GM23248 (cell line): Measurements from ENCODE around the gene ADAT1. TPM values are rescaled to one million over a fixed set of nuclear protein-coding genes. Genes with fewer than 3 reads are reported as not detected.

Experiments
- DNase-seq: peaks from one replicate; pipeline ENCODE4 v3.0.0-alpha.2; 2015
- H2AFZ ChIP-seq: fragments of 200-600 bp; sonication (generic); 2 replicates; pipeline ENCODE4 v1.6.1; 2016; ENCODE audit warnings: antibody characterized with exemption
- H3F3A ChIP-seq: fragments of 200-600 bp; sonication (generic); 2 replicates; pipeline ENCODE4 v1.6.1; 2016; ENCODE audit warnings: mild to moderate bottlenecking, antibody characterized with exemption, mixed run types; ENCODE audit not compliant: insufficient read depth
- H3K27ac ChIP-seq: fragments of 200-600 bp; sonication (generic); 2 replicates; pipeline ENCODE4 v1.5.1; 2016; ENCODE audit warnings: mild to moderate bottlenecking
- H3K27me3 ChIP-seq: fragments of 200-600 bp; sonication (generic); replicated peaks from 2 replicates; pipeline ENCODE4 v1.6.1; 2016; ENCODE audit warnings: mild to moderate bottlenecking; ENCODE audit not compliant: insufficient read depth
- H3K36me3 ChIP-seq: fragments of 200-600 bp; sonication (generic); 2 replicates; pipeline ENCODE4 v1.6.1; 2016; ENCODE audit warnings: low read depth, mild to moderate bottlenecking
- H3K4me1 ChIP-seq: fragments of 200-600 bp; sonication (generic); 2 replicates; pipeline ENCODE4 v1.6.1; 2016; ENCODE audit warnings: mild to moderate bottlenecking; ENCODE audit not compliant: insufficient read depth
- H3K4me2 ChIP-seq: fragments of 200-600 bp; sonication (generic); one replicate; pipeline ENCODE4 v1.6.1; 2016; ENCODE audit warnings: mild to moderate bottlenecking; ENCODE audit not compliant: unreplicated experiment
- H3K4me3 ChIP-seq: fragments of 200-600 bp; sonication (generic); 2 replicates; pipeline ENCODE4 v1.5.1; 2016; ENCODE audit warnings: mild to moderate bottlenecking
- H3K79me2 ChIP-seq: fragments of 200-600 bp; sonication (generic); 2 replicates; pipeline ENCODE4 v1.6.1; 2016; ENCODE audit warnings: mild to moderate bottlenecking; ENCODE audit not compliant: insufficient read depth
- H3K9ac ChIP-seq: fragments of 200-600 bp; sonication (generic); 2 replicates; pipeline ENCODE4 v1.6.1; 2016; ENCODE audit warnings: mild to moderate bottlenecking
- H3K9me2 ChIP-seq: fragments of 200-600 bp; sonication (generic); 2 replicates; pipeline ENCODE4 v1.6.1; 2016; ENCODE audit warnings: mixed run types, mild to moderate bottlenecking, moderate library complexity; ENCODE audit not compliant: insufficient read depth
- H3K9me3 ChIP-seq: fragments of 200-600 bp; sonication (generic); one replicate; pipeline ENCODE4 v1.6.1; 2017; ENCODE audit warnings: low read depth
- H4K20me1 ChIP-seq: fragments of 200-600 bp; sonication (generic); 2 replicates; pipeline ENCODE4 v1.6.0; 2016; ENCODE audit not compliant: insufficient read depth
- EZH2 ChIP-seq: fragments of 200-600 bp; sonication (generic); IDR thresholded peaks from 2 replicates; pipeline ENCODE4 v1.6.1; 2018; ENCODE audit warnings: antibody characterized with exemption, mild to moderate bottlenecking; ENCODE audit not compliant: insufficient read depth, poor library complexity, severe bottlenecking
- EZH2phosphoT487 ChIP-seq: fragments of 200-600 bp; sonication (generic); IDR thresholded peaks from 2 replicates; pipeline ENCODE4 v1.6.1; 2018; ENCODE audit warnings: antibody characterized with exemption, moderate library complexity, mild to moderate bottlenecking, low read depth; ENCODE audit not compliant: insufficient read depth
- WGBS, 2 experiments: methylation state at CpG; one replicate each; pipeline ENCODE4 v1.1.6; 2015 to 2017; ENCODE audit warnings: low lambda C conversion rate in 2 of 2, low coverage in 1 of 2; ENCODE audit errors: missing lambda C conversion rate in 2 of 2; 5-methylcytosine and 5-hydroxymethylcytosine counted together
- in situ Hi-C: fragments of 300-500 bp; cut with MboI; formaldehyde crosslinking; loops from 2 replicates; pipeline ENCODE4 v1.15.0; 2020
- polyA plus RNA-seq: library from polyadenylated mRNA; unstranded; fragments of >200 nt; fragmentation: Nextera tagmentation; extraction: Ambion mirVana; gene quantifications from 2 replicates; pipeline ENCODE4 v1.2.1, GENCODE V29; 2016
- total RNA-seq: library from RNA; depleted of rRNA; stranded (reverse); fragments of >200 nt; shearing (Covaris generic); gene quantifications from 2 replicates; pipeline ENCODE4 v1.2.3, GENCODE V29; 2014

Gene ADAT1
- total and polyA plus RNA-seq, 2 experiments from 2014 or later, result 18.9 to 31.3 TPM

DNA sequence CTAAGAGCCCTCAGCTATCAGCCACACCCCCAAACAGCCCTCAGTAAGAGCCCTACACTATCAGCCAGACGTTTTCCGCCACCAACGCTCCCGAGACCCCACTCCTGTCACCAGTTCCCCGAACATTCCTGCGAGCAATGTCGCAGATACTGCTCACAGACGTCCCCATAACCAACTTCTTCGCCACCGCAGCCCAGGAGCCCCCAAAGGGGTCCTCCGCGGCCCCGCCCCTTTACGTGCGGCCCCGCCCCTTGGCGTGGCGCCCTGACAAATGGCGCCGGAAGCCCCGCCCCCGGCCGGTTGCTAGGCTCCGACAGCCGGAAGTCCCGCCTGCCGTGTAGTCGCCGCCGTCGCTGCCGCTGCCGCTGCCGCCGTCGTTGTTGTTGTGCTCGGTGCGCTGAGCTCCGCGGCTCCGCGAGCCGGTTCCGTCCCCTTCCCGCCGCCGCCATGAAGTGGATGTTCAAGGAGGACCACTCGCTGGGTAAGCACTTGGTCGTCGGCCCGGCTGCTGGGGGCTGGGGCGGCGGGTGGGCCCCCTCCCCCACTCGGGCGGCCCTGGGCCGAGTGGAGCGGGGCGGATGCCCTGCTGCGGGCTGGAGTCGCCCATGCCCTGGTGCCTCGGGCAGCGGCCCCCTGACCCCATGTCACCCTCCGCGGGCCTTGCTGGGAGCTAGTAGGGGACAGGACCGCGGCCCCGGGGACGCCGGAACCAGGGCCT is 56.9 kb downstream of the ADAT1 start, which contains the start of gene GABARAPL2:
Gene GABARAPL2, plus strand, starts transcription at position 340 of the 718 bp plus-strand sequence. Its CDS starts 108 bp downstream, at position 448.
- in situ Hi-C loops, result no loop called here
- Histone ChIP-seq H3K4me3 (peak within 1 kb of the TSS; percentile 88), H3K27ac (peak within 1 kb of the TSS; percentile 4; the same call in 1 of the 2 replicates), H3F3A (peaks cover 14% of the 10 kb centered on the region; the same call in 1 of the 2 replicates), H2AFZ (peak within 1 kb of the TSS; percentile 99), H3K36me3 (peaks cover 31% of the 10 kb centered on the region), H3K4me2 (peak within 1 kb of the TSS; percentile 98), H4K20me1 (peaks cover 4% of the 10 kb centered on the region; the same call in 1 of the 2 replicates), H3K9ac (peak within 1 kb of the TSS; percentile 80), H3K27me3 (no peaks in the 10 kb centered on the region), H3K9me2 (no peaks in the 10 kb centered on the region), H3K79me2 (peaks cover 48% of the 10 kb centered on the region), H3K4me1 (peaks cover 18% of the 10 kb centered on the region; the same call in 1 of the 2 replicates), H3K9me3 (no peaks in the 10 kb centered on the region)
- no peak for TF ChIP-seq EZH2
- TF ChIP-seq EZH2phosphoT487, result no peak
- 0 to 1% methylated on average over 39 to 61 of the region's 69 CpGs for WGBS, 2 experiments
- peak; percentile 94 for DNase-seq

DNA sequence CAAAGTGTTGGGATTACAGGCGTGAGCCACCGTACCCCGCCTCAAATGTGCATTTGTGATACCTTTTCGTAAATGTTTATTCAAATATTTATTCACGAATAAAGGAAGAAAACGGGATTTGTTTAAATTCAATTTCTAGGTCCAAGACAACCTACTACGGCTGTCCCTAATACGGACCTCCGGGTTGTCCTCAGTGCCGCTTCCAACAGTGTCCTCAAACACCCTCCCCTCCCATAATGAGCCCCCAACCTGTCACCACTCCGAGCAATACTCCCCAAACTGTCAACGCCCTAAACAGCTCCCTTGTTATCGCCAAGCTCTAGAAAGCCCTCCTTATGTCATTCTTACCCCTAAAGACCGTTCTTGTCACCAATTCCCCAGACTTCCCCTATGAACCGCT is 57.4 kb downstream of the ADAT1 start:
- TF ChIP-seq EZH2phosphoT487, result no peak
- no peak for TF ChIP-seq EZH2
- in situ Hi-C loops, result no loop called here
- WGBS, 2 experiments, result 18 to 20% methylated on average over 15 of the region's 15 CpGs
- Histone ChIP-seq H3K9me2 (no peaks in the 10 kb centered on the region), H3K4me3 (peak overlapping the region; percentile 88), H3K79me2 (peaks cover 44% of the 10 kb centered on the region), H3K27me3 (no peaks in the 10 kb centered on the region), H3K9ac (peak overlapping the region; percentile 80), H3K36me3 (peaks cover 26% of the 10 kb centered on the region), H3F3A (peaks cover 14% of the 10 kb centered on the region; the same call in 1 of the 2 replicates), H2AFZ (peak overlapping the region; percentile 99), H4K20me1 (peaks cover 4% of the 10 kb centered on the region; the same call in 1 of the 2 replicates), H3K4me2 (peak overlapping the region; percentile 98), H3K27ac (0 out of 2 replicates have a peak overlapping the region, but pooled peaks have one; percentile 4), H3K9me3 (no peaks in the 10 kb centered on the region), H3K4me1 (peaks cover 18% of the 10 kb centered on the region; the same call in 1 of the 2 replicates)
- DNase-seq, result no peak

- TF ChIP-seq EZH2 (no peak), EZH2phosphoT487 (no peak)
- Histone ChIP-seq H3K4me1 (peaks cover 4% of the 10 kb centered on the region; the same call in 1 of the 2 replicates), H2AFZ (peak overlapping the region; percentile 67), H3K27ac (no peak overlapping the region), H3K79me2 (no peaks in the 10 kb centered on the region), H3K27me3 (no peaks in the 10 kb centered on the region), H3K9me2 (no peaks in the 10 kb centered on the region), H3K9ac (no peak overlapping the region), H4K20me1 (no peaks in the 10 kb centered on the region), H3K4me3 (no peak overlapping the region), H3K4me2 (no peak overlapping the region), H3K36me3 (no peaks in the 10 kb centered on the region), H3K9me3 (no peaks in the 10 kb centered on the region), H3F3A (peaks cover 9% of the 10 kb centered on the region)
- peak; percentile 74 for DNase-seq
- 33% methylated on average over 9 to 10 of the region's 10 CpGs for WGBS, 2 experiments
- in situ Hi-C loops, result no loop called here
Measured at GRCh38 chr16:75559564-75560372, 63.3 kb downstream of the ADAT1 start.

- Histone ChIP-seq H3K36me3 (no peaks in the 10 kb centered on the region), H3K4me1 (peaks cover 4% of the 10 kb centered on the region; the same call in 1 of the 2 replicates), H2AFZ (no peak overlapping the region), H3K4me3 (no peak overlapping the region), H3K27me3 (no peaks in the 10 kb centered on the region), H3K4me2 (no peak overlapping the region), H3K79me2 (0 out of 2 replicates have a peak, but pooled peaks cover 3% of the 10 kb centered on the region), H3K9me2 (no peaks in the 10 kb centered on the region), H3K27ac (no peak overlapping the region), H3K9ac (no peak overlapping the region), H4K20me1 (no peaks in the 10 kb centered on the region), H3K9me3 (no peaks in the 10 kb centered on the region), H3F3A (peaks cover 5% of the 10 kb centered on the region)
- no peak for DNase-seq
- no peak for TF ChIP-seq EZH2phosphoT487
- TF ChIP-seq EZH2, result no peak
- in situ Hi-C loops, result no loop called here
- WGBS, 2 experiments, result 53 to 59% methylated on average over 2 of the region's 2 CpGs
Measured at GRCh38 chr16:75558846-75559401, 64.2 kb downstream of the ADAT1 start.
